GM19351 (cell line): ENCODE data around the gene ZSCAN5B.
"Not testable (repeated sequence)": the region's sequence is repeated elsewhere in the genome, so short reads cannot be mapped to it uniquely, and the experiment has no call there.

Source experiments
- ATAC-seq: cut with Tn5 transposase; IDR thresholded peaks from one replicate; pipeline ENCODE4 v1.9.1; 2021; ENCODE audit warnings: mild to moderate bottlenecking, moderate library complexity; ENCODE audit not compliant: unreplicated experiment

Gene ZSCAN5B

GRCh38 chr19:56197646-56198045, at the start of gene ZSCAN5B:
Gene ZSCAN5B (minus strand): TSS chr19:56197783. CDS start chr19:56193052, 4,731 bp downstream.
- not testable (repeated sequence) for ATAC-seq

GRCh38 chr19:56245764-56246163, 48.2 kb upstream of the ZSCAN5B start:
- not testable (repeated sequence) for ATAC-seq

- no peak for ATAC-seq
Observed at GRCh38 chr19:56245121-56245740, 47.6 kb upstream of the ZSCAN5B start.

- ATAC-seq, result no peak
Observed at GRCh38 chr19:56223481-56223880, 25.9 kb upstream of the ZSCAN5B start.

- no peak for ATAC-seq
Observed at GRCh38 chr19:56222901-56223300, 25.3 kb upstream of the ZSCAN5B start.

- ATAC-seq, result no peak
Observed at GRCh38 chr19:56221851-56222250, 24.3 kb upstream of the ZSCAN5B start.

GRCh38 chr19:56221442-56221841, 23.9 kb upstream of the ZSCAN5B start:
- ATAC-seq, result not testable (repeated sequence)

- ATAC-seq, result no peak
Observed at GRCh38 chr19:56218961-56219360, 21.4 kb upstream of the ZSCAN5B start.

- ATAC-seq, result no peak
Observed at GRCh38 chr19:56217039-56217949, 19.7 kb upstream of the ZSCAN5B start.

- no peak for ATAC-seq
Observed at GRCh38 chr19:56211718-56212117, 14.1 kb upstream of the ZSCAN5B start.

- ATAC-seq, result not testable (repeated sequence)
Observed at GRCh38 chr19:56210036-56210435, 12.5 kb upstream of the ZSCAN5B start.

GRCh38 chr19:56209091-56209490, 11.5 kb upstream of the ZSCAN5B start:
- ATAC-seq, result no peak

GRCh38 chr19:56207581-56207980, 10.0 kb upstream of the ZSCAN5B start:
- ATAC-seq, result not testable (repeated sequence)

GRCh38 chr19:56201973-56202372, 4.4 kb upstream of the ZSCAN5B start, which contains the start of gene ZSCAN5C:
Gene ZSCAN5C (plus strand): TSS chr19:56202273. CDS start chr19:56205914, 3,641 bp downstream.
- ATAC-seq, result no peak

- ATAC-seq, result no peak
Observed at GRCh38 chr19:56199687-56200086, 2.1 kb upstream of the ZSCAN5B start.

GRCh38 chr19:56193981-56194640, 3.5 kb downstream of the ZSCAN5B start:
- no peak for ATAC-seq

GRCh38 chr19:56191711-56192110, 5.9 kb downstream of the ZSCAN5B start:
- ATAC-seq, result no peak

GRCh38 chr19:56191115-56191514, 6.5 kb downstream of the ZSCAN5B start:
- ATAC-seq, result no peak

GRCh38 chr19:56189785-56190184, 7.8 kb downstream of the ZSCAN5B start:
- no peak for ATAC-seq

- ATAC-seq, result no peak
Observed at GRCh38 chr19:56177564-56178243, 19.9 kb downstream of the ZSCAN5B start.

- no peak for ATAC-seq
Observed at GRCh38 chr19:56176881-56177280, 20.7 kb downstream of the ZSCAN5B start.
